Measurements from ENCODE around the gene PODNL1.

DNA sequence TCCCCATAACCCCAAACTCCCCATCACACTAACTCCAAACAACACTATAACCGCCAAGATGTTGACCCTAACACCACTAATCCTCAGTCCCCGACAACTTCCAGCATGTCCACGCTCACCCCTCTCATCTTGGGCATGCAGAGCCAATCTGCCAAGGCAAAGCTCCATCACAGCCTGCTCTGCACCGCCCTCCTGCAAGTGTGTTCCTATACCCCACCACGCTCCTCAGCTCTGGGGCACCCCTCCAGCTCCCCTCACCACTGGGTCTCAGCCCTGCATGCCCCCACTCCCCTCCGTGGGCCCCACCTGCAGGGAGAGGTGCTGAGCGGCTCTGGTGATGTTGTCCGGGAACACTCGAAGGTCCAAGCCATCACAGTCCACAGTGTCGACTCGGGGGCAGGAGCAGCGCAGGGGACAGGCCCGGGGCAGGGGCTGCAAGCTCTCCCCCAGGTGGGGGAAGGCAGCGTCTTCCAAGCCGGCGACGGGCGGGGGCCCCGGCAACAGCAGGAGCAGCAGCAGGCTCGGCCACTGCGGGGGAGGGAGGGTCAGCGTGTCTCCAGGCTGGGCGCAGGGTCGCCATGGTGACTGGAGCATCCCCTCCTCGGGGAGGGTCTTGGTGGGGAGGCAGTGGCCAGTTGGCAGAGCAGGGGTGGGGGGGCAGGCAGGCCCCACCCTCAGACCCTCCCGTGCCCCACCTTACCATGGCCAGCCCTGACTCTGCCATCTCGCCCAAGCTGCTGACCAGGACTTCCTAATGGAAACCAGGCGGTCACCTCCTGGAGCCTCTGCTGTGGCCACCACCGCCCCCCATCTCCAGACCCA is 527 bp downstream of the PODNL1 start:
- TF ChIP-seq POLR2A (IDR thresholded peaks at IDR 0.05; ENCODE audit: low read length) (no peak), GATA1 (IDR thresholded peaks at IDR 0.05; ENCODE audit: low read depth, low read length) (no peak)
